HG02798 (cell line): ENCODE measurements around the gene TNIK.
"Not testable (repeated sequence)": the region's sequence is repeated elsewhere in the genome, so short reads cannot be mapped to it uniquely, and the experiment has no call there.

Source experiments
- ATAC-seq: cut with Tn5 transposase; IDR thresholded peaks from one replicate; pipeline ENCODE4 v1.9.1; 2021; ENCODE audit warnings: mild to moderate bottlenecking; ENCODE audit not compliant: unreplicated experiment, poor library complexity

TNIK gene

DNA sequence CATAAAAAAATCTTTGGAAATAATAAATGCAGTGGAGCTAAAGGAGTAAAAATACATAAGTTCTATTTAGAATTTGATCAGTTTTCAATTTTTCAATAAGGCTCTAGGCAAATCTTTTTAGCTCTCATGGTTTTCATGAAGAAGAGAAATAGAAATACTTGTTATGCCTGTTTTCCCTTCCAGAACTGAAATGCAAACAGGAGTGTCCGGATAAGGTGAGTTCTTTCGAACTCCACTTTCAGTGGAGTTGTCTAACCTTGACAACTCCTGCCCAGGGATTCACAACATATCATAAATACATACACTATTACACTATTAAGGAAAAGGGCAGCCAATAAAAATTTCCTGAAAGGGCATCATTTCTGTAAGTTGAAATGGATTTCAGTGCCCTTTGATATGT is 217.3 kb downstream of the TNIK start:
- no peak for ATAC-seq

DNA sequence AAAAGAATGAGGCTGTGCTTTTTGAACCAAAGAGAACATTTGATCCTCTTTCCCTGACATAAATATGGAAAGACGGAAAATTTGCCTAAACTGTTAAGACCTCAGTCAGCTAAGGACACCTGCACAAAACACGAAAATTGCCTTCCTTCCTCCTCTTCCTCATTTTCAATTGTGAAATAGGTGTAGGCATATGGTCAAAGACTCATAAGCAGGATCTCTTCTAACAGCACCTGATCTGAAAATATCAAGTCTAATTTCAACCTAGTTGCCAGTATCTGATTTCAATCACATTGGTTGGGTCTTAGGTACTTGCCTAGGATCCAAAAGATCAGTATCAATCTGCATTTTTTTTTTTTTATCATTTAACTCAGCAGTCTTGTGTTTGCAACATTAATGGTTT is 218.0 kb downstream of the TNIK start:
- no peak for ATAC-seq

DNA sequence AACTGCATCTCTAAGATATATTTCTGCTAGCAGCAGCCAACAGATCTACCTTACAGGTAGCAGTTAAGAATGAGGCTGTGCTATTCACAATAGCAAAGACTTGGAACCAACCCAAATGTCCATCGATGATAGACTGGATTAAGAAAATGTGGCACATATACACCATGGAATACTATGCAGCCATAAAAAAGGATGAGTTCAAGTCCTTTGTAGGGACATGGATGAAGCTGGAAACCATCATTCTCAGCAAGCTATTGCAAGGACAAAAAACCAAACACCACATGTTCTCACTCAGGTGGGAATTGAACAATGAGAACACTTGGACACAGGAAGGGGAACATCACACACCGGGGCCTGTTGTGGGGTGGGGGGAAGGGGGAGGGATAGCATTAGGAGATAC is 218.6 kb downstream of the TNIK start:
- not testable (repeated sequence) for ATAC-seq

DNA sequence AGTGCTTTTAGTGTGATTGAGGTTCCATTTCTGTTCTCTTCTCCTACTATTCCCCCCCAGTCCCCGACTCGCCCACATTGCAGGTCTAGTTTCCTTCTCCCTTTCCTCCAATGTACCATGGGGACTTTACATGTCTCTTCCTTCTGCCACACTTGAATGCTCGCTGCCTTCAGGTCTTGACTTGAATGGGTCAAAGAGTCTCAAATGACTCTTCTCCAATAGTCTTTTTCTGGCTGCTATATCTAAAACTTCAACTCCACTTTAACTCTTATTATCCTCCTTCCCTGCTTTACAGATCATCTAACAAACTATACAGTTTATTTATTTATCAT is 219.7 kb downstream of the TNIK start:
- ATAC-seq = no peak

DNA sequence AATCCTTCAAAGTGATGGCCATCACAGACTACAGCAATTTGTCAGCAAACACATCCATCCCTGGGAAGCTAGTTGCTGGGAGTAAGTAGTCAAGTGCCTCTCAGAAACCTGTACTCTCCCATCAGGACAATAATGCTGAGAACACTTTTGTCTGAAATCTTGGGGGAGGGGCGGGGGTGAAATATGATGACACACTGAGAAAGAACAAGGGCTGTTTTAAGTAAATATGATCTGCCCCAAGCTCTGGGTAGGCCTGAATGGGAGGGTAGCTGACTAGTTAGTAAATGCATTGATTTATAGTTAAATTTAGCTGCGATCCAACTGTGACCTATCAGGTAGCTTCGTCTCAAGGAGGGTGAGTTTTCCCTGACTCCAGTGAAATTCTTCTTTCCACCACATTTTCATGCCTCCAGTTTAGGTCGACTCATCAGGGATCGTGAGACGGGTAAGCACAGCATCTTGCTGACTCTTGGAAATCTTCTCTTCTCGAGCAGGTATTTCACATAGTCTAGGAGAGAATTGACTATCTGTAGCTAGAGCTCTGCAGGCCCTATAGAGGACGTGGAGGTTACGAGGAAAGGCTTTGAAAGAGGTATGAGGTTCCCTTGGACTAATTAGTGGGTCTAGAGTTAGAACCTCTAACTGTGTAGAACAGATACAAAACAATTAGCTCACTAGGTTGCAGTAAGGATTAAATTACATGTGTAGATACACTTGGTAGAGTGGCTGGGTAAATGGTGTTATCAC is 220.3 kb downstream of the TNIK start:
- no peak for ATAC-seq

DNA sequence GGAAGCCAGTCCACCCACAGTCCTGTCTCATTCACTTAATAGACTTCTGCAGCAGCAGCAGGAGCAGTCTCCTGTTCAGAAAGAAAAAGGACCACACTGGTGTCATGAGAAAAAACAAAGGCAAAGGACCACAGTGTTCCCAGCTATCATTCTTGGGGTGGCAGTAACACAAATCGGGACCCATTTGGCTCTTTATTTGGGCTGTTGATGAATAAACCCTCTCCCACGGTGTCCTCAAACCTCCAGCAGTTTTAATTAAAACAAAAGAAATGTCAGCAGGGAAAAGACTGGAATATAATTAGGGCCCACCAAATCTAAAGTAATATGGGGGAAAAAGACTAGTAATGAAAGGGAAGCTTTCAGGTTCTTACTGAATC is 223.2 kb downstream of the TNIK start:
- ATAC-seq = no peak

DNA sequence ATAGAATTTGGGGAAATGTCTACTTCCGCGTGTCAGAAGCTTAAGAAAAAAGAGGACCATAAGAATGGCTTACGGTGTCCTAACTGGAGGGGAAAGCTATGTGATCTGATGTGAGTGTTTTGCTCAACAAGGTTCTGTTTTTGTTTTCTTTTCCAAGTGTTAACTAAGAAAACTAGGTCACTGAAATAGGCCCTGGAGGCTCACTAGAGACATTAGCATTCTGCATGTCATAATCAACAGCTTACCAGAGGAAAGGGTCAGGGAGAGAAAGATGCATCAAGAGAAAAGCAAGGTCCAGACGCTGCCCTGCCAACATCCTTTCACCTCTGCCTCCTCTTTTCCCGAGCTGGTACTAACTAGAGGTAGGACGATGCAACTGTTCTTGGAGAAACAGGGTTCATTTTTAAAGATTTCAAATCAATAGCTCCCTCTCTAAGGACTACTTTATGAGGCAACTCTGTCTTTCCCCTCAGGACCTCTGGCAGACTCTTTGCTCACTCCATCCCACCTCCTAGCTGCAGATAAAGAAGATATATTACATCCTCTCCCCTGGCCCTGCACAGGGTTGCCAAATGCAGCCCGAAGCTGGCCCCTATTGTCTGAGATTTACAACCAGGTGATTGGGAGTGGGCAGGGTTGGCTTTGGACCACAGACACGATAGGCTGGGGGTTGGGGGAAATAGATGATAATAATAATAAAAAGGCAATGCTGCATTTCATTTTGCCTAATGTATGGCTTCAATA is 223.8 kb downstream of the TNIK start:
- ATAC-seq = no peak

DNA sequence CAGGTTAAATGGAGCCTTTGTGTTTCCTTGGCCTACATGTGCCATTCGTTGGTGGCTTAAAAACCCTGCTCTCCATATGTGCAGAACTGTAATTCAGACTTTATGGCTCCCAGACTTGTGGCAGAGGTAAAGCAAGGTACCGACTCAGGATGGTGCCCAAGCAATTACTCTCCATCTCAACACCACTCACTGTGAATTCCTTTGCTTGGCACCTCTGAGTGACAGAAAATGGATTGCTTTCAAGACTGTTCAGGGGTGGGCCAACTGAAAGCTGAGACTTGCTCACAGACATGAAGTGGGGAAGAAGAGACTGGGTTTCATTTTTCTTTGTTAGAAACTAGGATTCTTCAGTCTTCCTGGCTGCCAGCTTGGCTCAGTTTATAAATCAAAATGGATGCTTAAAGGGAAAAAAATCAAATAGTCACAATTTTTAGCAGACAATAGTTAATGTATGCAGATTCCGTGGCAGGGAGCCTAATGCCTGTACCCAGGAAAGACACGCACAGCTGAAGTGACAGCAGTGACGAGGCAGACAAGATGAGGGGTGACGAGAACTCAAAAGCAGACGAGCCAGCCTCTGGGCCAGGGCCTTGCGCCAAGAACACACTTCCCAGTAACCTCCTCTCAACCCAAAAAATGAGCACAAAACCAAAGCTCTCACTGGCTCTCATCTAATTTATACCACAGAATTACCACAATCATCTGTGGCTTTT is 225.8 kb downstream of the TNIK start:
- ATAC-seq = no peak

DNA sequence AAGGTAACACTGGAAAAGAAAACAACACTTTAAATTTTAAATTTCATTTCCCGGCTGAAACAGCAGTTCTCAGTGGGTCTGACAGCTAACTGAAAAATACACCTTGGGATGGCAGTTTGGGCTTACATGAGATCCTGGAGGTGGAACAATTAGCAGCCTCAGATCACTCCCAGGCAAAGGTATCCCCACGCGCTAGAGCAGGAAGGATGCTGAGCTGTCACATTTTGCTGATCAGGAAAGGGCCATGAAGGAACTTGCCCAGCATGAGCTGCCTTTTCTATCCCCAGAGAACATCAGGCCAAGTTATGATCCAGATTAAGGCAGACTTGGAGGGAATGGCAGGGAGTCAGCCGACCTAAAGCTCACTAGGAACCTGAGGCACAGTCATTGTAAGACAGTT is 228.8 kb downstream of the TNIK start:
- ATAC-seq = no peak

DNA sequence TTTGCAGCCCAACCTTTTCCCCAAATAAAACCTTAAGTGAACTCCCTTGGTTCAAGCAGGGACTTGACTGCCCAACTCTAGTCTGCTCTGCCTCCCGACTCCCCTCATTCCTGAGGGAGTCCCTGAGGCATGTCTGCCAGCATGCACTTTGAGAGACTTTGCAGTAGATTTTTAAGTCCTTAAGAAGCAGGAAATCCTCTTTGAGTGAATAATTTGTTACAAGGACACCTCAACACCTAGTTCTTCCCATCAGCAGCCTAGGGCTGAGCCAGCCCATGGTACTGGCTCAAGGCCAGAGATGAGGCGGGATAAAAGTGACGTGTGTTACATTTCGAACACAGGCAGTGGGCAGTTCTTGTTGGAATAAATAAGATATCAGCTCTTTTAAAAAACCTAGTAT is 229.3 kb downstream of the TNIK start:
- ATAC-seq = no peak

DNA sequence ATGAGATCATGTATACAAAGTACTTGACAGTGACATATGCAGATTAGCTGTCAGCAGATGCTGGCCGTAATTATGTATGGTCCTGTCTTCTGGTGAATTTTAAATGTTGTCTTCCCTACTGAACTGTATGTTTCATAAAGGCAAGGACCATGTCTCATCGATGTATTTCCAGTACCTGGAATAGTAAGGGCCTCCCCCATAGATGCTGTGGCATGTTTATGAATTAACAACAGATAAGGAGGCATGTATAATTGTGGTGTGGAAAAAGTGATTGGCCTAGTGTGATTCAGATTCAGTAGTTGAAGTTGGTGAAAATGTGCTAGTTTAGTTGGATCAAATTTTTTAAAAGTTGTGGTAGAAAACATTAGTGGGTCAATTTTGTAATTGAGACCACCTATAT is 231.0 kb downstream of the TNIK start:
- ATAC-seq = no peak

DNA sequence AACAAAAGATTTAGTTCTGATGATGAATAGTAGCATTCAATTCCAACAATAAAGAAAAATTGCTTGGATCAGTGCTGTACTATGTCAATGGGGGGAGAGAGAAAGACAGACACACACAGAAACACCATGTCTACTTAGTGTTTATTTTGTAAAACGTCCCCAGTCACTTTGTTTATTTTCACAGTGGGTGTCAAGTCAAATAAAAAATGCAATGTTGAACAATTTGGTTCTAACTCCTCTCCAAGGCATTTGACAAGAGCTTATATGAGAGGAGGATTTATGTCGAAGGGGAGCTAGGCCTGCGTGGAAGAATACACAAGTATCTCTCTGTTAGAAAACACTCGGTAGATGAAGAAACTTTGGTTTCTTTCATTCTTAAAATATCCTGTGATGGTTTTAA is 232.0 kb downstream of the TNIK start:
- ATAC-seq = no peak

DNA sequence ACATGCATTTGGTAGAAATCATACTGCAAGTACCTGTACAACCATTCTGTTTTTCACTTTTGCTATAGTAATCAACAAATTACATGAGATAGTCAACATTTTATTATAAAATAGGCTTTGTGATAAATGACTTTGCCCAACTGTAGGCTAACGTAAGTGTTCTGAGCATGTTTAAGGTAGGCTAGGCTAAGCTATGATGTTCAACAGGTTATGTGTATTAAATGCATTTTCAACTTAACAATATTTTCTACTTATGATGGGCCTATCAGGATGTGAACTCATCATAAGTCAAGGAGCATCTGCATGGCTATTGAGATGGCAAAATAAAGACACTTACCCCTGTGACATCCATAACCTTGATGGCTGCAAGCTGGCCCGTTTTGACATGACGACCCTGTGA is 232.4 kb downstream of the TNIK start:
- ATAC-seq = no peak

DNA sequence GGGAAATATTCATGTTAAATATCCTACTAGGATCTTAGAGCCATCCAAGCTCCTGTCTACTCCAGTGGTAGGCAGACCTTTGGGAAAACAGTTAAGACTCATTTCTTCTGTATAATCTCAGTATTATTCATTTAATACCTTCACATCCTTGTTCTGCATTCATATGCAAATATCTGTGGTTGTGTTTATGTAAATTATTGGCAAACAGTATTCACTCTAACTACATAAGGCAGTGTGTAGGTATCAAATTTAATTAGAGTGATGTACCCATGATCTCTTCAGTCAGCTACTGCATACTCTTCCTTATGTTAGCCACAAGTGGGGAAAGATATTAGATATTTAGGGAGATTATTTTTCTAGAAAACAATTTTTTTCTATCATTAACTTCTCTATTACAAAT is 232.8 kb downstream of the TNIK start:
- ATAC-seq = no peak

DNA sequence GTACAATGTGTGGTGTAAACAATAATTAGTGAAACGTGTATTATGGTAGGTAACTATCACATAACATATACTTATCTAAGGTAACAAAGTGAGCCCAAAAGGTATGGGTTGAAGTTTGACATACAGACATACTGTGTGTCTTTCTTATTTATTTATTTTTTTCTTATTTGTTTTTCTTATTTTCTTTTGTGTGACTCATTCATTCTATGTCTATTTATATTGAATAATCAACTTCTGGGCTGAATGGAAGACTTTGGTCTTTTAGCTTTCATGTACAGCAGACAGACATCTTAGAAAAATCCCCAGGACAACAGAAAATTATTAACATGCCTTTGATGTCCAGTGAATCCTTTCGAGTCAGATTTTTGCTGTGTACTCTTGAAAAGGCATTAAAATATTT is 233.4 kb downstream of the TNIK start:
- no peak for ATAC-seq

DNA sequence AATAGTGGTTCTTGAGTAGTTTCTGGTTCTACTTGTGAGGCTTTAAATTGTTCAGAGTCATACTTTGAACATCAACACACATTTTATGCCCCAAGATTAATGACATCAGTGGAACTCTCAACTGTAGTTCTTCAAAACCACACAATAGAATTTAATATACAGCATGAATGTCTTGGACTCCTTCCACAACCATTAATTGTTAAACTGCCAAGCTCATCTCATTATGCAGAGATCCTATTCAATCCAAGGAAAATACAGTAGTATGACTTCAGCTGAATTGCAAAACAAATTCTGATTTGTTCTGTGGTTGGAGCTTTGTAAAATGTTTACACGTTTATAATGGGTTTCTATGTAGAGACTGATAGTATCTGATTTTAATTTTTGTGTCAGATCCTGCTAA is 234.5 kb downstream of the TNIK start:
- no peak for ATAC-seq

DNA sequence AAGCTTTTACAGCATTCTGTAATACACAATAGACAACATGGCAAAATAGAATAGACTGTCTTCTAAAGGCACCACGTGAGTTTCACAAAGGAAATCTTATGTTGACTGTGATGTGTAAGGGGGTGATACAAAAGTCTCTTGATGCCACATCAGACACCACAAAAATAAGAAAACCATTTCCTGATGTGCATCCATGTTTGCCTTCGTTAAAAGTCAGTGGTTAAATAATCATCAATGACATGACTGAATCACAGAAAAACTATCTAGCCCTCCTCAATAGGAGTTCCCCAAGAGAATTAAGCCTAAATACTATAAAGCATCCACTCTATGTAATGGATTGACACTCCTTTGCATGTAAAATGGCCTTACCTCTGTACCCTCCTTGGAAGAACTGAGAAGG is 235.0 kb downstream of the TNIK start:
- no peak for ATAC-seq

DNA sequence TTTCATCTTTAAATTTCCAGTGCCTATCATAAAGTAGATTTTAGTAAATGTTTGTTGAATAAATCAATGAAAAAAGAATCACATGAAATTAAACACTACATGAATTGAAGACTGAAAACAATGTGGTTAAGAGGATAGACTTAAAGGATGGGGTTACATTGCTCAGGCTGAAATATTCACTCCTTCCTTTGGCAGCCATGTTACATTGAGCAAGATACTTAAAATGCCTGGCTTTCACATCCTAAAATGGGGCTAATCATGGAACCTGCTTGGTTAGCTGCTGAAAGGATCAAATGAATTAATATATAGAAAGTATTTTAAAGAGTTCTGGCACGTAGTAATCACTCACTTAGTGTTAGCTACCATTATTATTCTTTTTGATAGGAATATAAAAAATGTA is 236.8 kb downstream of the TNIK start:
- no peak for ATAC-seq

DNA sequence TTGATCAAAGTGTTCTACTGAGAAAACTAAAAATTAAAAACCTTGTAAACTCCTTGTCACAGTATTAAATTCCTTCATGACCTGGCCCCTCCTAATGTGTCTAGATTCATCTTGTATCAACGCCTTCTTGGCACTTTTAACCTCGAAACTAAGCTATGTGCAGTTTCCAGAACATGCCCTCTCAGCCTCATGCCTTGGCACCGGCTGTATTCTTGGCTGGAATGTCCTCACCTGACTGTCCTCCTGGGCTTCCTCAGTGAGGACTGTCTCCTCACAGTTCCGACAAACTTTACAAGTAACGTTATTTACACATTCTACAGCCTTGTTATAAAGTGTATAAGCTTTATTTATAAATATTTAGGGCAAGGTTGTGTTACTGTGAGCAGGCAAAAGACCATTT is 237.2 kb downstream of the TNIK start:
- ATAC-seq = no peak

DNA sequence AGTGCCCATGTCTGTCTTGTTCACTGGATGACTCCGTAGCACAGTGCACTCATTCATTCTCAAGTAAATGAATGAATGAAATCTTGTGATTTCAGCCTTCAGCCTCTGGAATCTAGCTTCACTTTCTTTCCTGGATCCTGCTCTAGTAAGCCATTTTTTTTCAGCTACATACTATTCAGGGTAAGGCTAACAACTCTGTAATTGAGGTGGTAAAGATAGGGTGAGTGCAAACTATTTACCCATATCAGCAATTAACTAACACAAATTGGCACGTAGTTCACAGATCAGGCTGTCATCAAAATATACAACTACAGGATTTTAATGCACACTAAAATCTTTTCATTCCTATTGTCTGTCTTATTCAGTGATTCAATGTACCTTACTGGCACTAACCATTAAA is 238.6 kb downstream of the TNIK start:
- ATAC-seq = no peak

DNA sequence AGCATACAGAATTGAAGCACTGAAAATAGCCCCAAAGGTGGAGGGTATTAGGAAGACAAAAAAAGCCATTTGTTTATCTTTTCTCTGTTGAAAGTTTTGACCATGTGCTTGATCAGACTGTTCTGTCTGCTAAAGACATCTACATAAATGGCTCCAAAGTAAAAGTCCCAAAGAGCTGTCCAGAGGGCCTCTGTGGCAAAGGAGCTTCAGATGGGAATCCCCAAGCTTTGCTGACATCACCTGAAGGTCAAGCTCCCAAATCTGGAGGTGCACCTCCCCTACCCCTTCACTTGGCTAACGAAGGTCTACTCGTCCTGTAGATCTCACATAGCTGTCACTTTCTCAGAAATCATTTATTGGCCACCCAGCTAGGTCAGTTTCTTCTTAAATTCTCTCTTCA is 239.1 kb downstream of the TNIK start:
- ATAC-seq = no peak

DNA sequence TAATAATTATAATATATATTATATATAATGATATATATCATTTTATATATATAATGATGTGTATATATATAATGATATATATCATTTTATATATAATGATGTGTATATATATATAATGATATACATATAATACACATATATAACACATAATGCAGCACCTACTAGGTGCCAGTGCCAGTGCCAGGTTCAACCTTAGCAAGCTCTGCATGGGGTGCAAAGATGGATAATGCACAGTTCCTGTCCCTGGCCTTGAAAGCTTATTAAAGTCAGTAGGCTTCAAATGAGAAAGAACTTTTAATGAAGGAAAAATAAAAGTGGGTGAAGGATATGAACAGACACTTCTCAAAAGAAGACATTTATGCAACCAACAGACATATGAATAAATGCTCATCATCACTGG is 240.9 kb downstream of the TNIK start:
- ATAC-seq = no peak
